ENCODE measurements around the gene RAB7A. TPM values are rescaled to one million over a fixed set of nuclear protein-coding genes. Genes with fewer than 3 reads are reported as not detected.

Gene RAB7A
- total and polyA plus RNA-seq, 2 of the 8 experiments (the other 6 are each of a cell fraction or from before 2014, with no cell fraction given), result 179 to 195 TPM

GRCh38 chr3:128782282-128783146, 56.5 kb downstream of the RAB7A start:
- no peak overlapping the region for H3K4me3 ChIP-seq (ENCODE audit: extremely low read depth in 1 of 4, insufficient read depth in 2 of 4, low read depth in 3 of 4, low read length in 4 of 4)
- no peaks in the 10 kb centered on the region; the same call in 1 of the 2 replicates for H3K23me2 ChIP-seq (ENCODE audit: low read depth, low read length)
- H4K91ac ChIP-seq (replicated peaks; ENCODE audit: insufficient read length, low read length), result no peak overlapping the region
- H3K4ac ChIP-seq (replicated peaks; ENCODE audit: insufficient read length, low read depth, low read length), result no peak overlapping the region
- H2AK5ac ChIP-seq (ENCODE audit: low read depth, low read length), result no peak overlapping the region
- peaks cover 16% of the 10 kb centered on the region for H3K79me1 ChIP-seq (ENCODE audit: low read depth, low read length)
- H3K23ac ChIP-seq (ENCODE audit: insufficient read length), result no peak overlapping the region
- H3K9ac ChIP-seq (replicated peaks in 1 of 4; ENCODE audit: extremely low read depth in 1 of 4, low read depth in 3 of 4, low read length in 3 of 4), result no peak overlapping the region
- no peak overlapping the region for H2AFZ ChIP-seq (ENCODE audit: low read length)
- no peaks in the 10 kb centered on the region for H3K9me3 ChIP-seq (ENCODE audit: insufficient read depth in 2 of 2, low read depth in 1 of 2, low read length in 1 of 2)
- H4K5ac ChIP-seq (ENCODE audit: insufficient read length, low read depth, low read length), result no peak overlapping the region
- peaks cover 7 to 96% of the 10 kb centered on the region in 2 experiments for H3K79me2 ChIP-seq (ENCODE audit: control insufficient read depth in 1 of 2, insufficient read depth in 2 of 2, low read length in 2 of 2)
- H2BK20ac ChIP-seq (ENCODE audit: low read length), result no peak overlapping the region
- no peak for FAIRE-seq
- ChIA-PET POLR2A (ENCODE audit: partially characterized antibody) (interaction anchor here (1.2 kb wide), 1 partner anchor 23 kb away, joined by 3 read pairs; no protein-coding TSS in a partner anchor), CTCF (ENCODE audit: partially characterized antibody) (interaction anchor here (0.8 to 4.4 kb wide), 5 partner anchors 12 to 101 kb away, joined by 3 to 42 read pairs (median 4); no protein-coding TSS in a partner anchor)
- no peak overlapping the region for H3K27ac ChIP-seq (ENCODE audit: low read depth, low read length)
- H2BK12ac ChIP-seq (ENCODE audit: low read depth, low read length), result no peak overlapping the region
- no peaks in the 10 kb centered on the region for H3K36me3 ChIP-seq (ENCODE audit: control insufficient read depth in 2 of 4, insufficient read depth in 4 of 4, low read length in 3 of 4)
- H3K18ac ChIP-seq (ENCODE audit: extremely low read depth, low read length), result no peak overlapping the region
- H4K20me1 ChIP-seq (replicated peaks in 1 of 2; ENCODE audit: control insufficient read depth in 1 of 2, insufficient read depth in 2 of 2, low read length in 2 of 2), result peaks cover 19 to 34% of the 10 kb centered on the region in 2 experiments
- H3K4me2 ChIP-seq (ENCODE audit: insufficient read depth in 1 of 2, low read depth in 2 of 2, low read length in 2 of 2), result no peak overlapping the region
- H2BK120ac ChIP-seq (replicated peaks; ENCODE audit: low read depth, low read length), result no peak overlapping the region
- H4K8ac ChIP-seq (ENCODE audit: extremely low read depth, insufficient read depth, low read length), result no peak overlapping the region
- H2BK15ac ChIP-seq (ENCODE audit: low read length), result no peak overlapping the region
- H2BK5ac ChIP-seq (ENCODE audit: low read depth, low read length), result no peak overlapping the region
- H3K27me3 ChIP-seq (replicated peaks in 1 of 4; ENCODE audit: control insufficient read depth in 3 of 4, extremely low read depth in 1 of 4, insufficient read depth in 3 of 4, low read length in 3 of 4), result no peaks in the 10 kb centered on the region
- WGBS, 2 experiments (ENCODE audit: extremely low coverage in 1 of 2, insufficient coverage in 1 of 2, insufficient read length in 1 of 2, insufficient replicate concordance in 2 of 2, low coverage in 1 of 2, low lambda C conversion rate in 2 of 2, missing lambda C conversion rate in 1 of 2), result 83% methylated on average over 5 of the region's 5 CpGs; no CpG with 5 or more reads in 1 of the 2 experiments
- H3K4me1 ChIP-seq (replicated peaks in 1 of 4; ENCODE audit: control insufficient read depth in 3 of 4, insufficient read depth in 4 of 4, low read length in 3 of 4), result peaks cover 2 to 16% (median 8%) of the 10 kb centered on the region in 4 experiments; a peak in 5 of 7 replicates
- no peak for DNase-seq (ENCODE audit: low read depth in 1 of 2, low spot score in 2 of 2)
- H3K56ac ChIP-seq (replicated peaks; ENCODE audit: insufficient read length, low read depth, low read length), result no peak overlapping the region
- H3K14ac ChIP-seq (ENCODE audit: insufficient read length), result no peak overlapping the region

Measured in H1 (cell line).